BJ (cell line): ENCODE measurements around the gene SMG6. TPM values are rescaled to one million over a fixed set of nuclear protein-coding genes. Genes with fewer than 3 reads are reported as not detected.

Experiments
- CTCF ChIA-PET: fragments of 350-600 bp; formaldehyde crosslinking; extraction: SDS; loops from one replicate; lab custom pipeline; 2021; ENCODE audit warnings: antibody characterized with exemption, inconsistent platforms; lab: Yijun Ruan, JAX
- POLR2A ChIA-PET: fragments of 300-600 bp; sonication (Branson Sonifier 250); formaldehyde crosslinking; extraction: SDS; loops from one replicate; lab custom pipeline; 2021; ENCODE audit warnings: antibody characterized with exemption; lab: Charles Lee
- DNase-seq: peaks from one replicate; pipeline ENCODE4 v3.0.0-alpha.2; 2011; ENCODE audit warnings: low read depth
- H3K27me3 ChIP-seq: 2 replicates; pipeline ENCODE4 v1.6.0; 2011; ENCODE audit warnings: low read length; ENCODE audit not compliant: control insufficient read depth, insufficient read depth
- H3K36me3 ChIP-seq: 2 replicates; pipeline ENCODE4 v1.5.1; 2011; ENCODE audit warnings: low read length; ENCODE audit not compliant: control insufficient read depth, insufficient read depth
- H3K4me3 ChIP-seq: 2 replicates; pipeline ENCODE4 v1.5.1; 2011; ENCODE audit warnings: low read depth, mild to moderate bottlenecking, control low read depth, low read length
- CTCF ChIP-seq: IDR thresholded peaks from 2 replicates; pipeline ENCODE4 v1.5.1; 2011; ENCODE audit warnings: low read depth, mild to moderate bottlenecking, control low read depth, inconsistent platforms, low read length, moderate library complexity; ENCODE audit not compliant: insufficient read depth
- polyA plus RNA-seq: library from polyadenylated mRNA; depleted of rRNA; stranded (reverse); fragments of >200 nt; gene quantifications from 2 replicates; pipeline ENCODE4 v1.2.3, GENCODE V29; 2011

Gene SMG6
- polyA plus RNA-seq, 1 experiment: 29.7 TPM

- no peak for DNase-seq
Measured at GRCh38 chr17:2227025-2227699, 76.4 kb downstream of the SMG6 start.

GRCh38 chr17:2223617-2223927 lies 80.0 kb downstream of the SMG6 start:
- H3K27me3 ChIP-seq: no peaks in the 10 kb centered on the region
- no peak overlapping the region for H3K4me3 ChIP-seq
- H3K36me3 ChIP-seq: no peaks in the 10 kb centered on the region
- ChIA-PET CTCF (interaction anchor here (0.9 to 2.9 kb wide), 8 partner anchors 8 to 168 kb away, joined by 3 to 20 read pairs (median 6); partner anchors contain the start of gene HIC1), POLR2A (no interaction called here)
- no peak for TF ChIP-seq CTCF
- no peak for DNase-seq

More at GRCh38 chr17:2227025-2227699, 76.4 kb downstream of the SMG6 start:
- ChIA-PET POLR2A (no interaction called here), CTCF (interaction anchor here (0.6 to 2.3 kb wide), 5 partner anchors 11 to 172 kb away, joined by 3 to 8 read pairs (median 4); partner anchors contain the start of gene HIC1)
- no peak overlapping the region for H3K4me3 ChIP-seq
- no peaks in the 10 kb centered on the region for H3K36me3 ChIP-seq
- no peak for TF ChIP-seq CTCF
- H3K27me3 ChIP-seq: no peaks in the 10 kb centered on the region

GRCh38 chr17:2222901-2223616 lies 80.5 kb downstream of the SMG6 start:
- Histone ChIP-seq H3K27me3 (no peaks in the 10 kb centered on the region), H3K4me3 (no peak overlapping the region), H3K36me3 (no peaks in the 10 kb centered on the region)
- no peak for TF ChIP-seq CTCF
- ChIA-PET CTCF (interaction anchor here (1.1 to 2.9 kb wide), 7 partner anchors 9 to 168 kb away, joined by 4 to 20 read pairs (median 7); partner anchors contain the start of gene HIC1), POLR2A (no interaction called here)
- no peak for DNase-seq

GRCh38 chr17:2222301-2222700 lies 81.3 kb downstream of the SMG6 start:
- no peak for TF ChIP-seq CTCF
- H3K4me3 ChIP-seq: no peak overlapping the region
- ChIA-PET CTCF (interaction anchor here (0.7 to 2.9 kb wide), 6 partner anchors 9 to 169 kb away, joined by 3 to 20 read pairs (median 6); partner anchors contain the start of gene HIC1), POLR2A (interaction anchor here (0.6 kb wide), 1 partner anchor 128 kb away, joined by 8 read pairs; no protein-coding TSS in a partner anchor)
- H3K27me3 ChIP-seq: no peaks in the 10 kb centered on the region
- DNase-seq: no peak
- H3K36me3 ChIP-seq: no peaks in the 10 kb centered on the region

- DNase-seq: no peak
- TF ChIP-seq CTCF: no peak
- CTCF ChIA-PET: interaction anchor here (1.2 to 2.0 kb wide), 3 partner anchors 13 to 164 kb away, joined by 3 to 8 read pairs (median 3); partner anchors contain the start of gene HIC1
- Histone ChIP-seq H3K27me3 (no peaks in the 10 kb centered on the region), H3K4me3 (no peak overlapping the region), H3K36me3 (no peaks in the 10 kb centered on the region)
- POLR2A ChIA-PET: no interaction called here
Measured at GRCh38 chr17:2218426-2218825, 85.2 kb downstream of the SMG6 start.
